SU-DHL-6 (cell line): Measurements from ENCODE around the gene AFF3.

ENCODE experiments used
- CTCF ChIP-seq: fragments of 200-600 bp; sonication (generic); IDR thresholded peaks from one replicate; pipeline ENCODE4 v1.5.1; 2017; ENCODE audit warnings: antibody characterized with exemption, mild to moderate bottlenecking, low read length, moderate library complexity; ENCODE audit not compliant: insufficient read depth, poor library complexity, severe bottlenecking
- EZH2phosphoT487 ChIP-seq: fragments of 200-600 bp; sonication (generic), shearing (Covaris generic); conservative IDR thresholded peaks from 2 replicates; pipeline ENCODE4 v1.6.1; 2018; ENCODE audit warnings: mild to moderate bottlenecking, antibody characterized with exemption, low read length, moderate library complexity, mixed read lengths

- peak; percentile 10 for TF ChIP-seq CTCF
- TF ChIP-seq EZH2phosphoT487 = no peak
Observed at GRCh38 chr2:100142393-100142792, at the start of gene AFF3.
